Amygdala (tissue), 56 donors: ENCODE results near the gene ATG14.
"Not testable (repeated sequence)": the region's sequence is repeated elsewhere in the genome, so short reads cannot be mapped to it uniquely, and the experiment has no call there.

Experiments used
- DNase-seq, 56 donors: peaks; one replicate each; lab custom pipeline; 2025; lab: John Stamatoyannopoulos, UW

ATG14 gene

GRCh38 chr14:55353686-55354467 lies 57.8 kb downstream of the ATG14 start:
- DNase-seq, result no peak

GRCh38 chr14:55352201-55352600 lies 59.4 kb downstream of the ATG14 start:
- no peak for DNase-seq

- no peak for DNase-seq
These were observed 60.5 kb downstream of the ATG14 start for GRCh38 chr14:55351111-55351510.

- no peak for DNase-seq
These were observed 61.2 kb downstream of the ATG14 start for GRCh38 chr14:55350461-55350860.

- no peak for DNase-seq
These were observed 62.1 kb downstream of the ATG14 start for GRCh38 chr14:55349565-55349964.

GRCh38 chr14:55348766-55349453 lies 62.7 kb downstream of the ATG14 start:
- DNase-seq, result no peak

GRCh38 chr14:55347748-55348147 lies 63.9 kb downstream of the ATG14 start:
- DNase-seq, result no peak

GRCh38 chr14:55347040-55347439 lies 64.6 kb downstream of the ATG14 start:
- peak in 3 of 56 donors; percentile 5 to 22 (median 9) for DNase-seq

GRCh38 chr14:55344582-55345163 lies 67.0 kb downstream of the ATG14 start:
- DNase-seq, result not testable (repeated sequence)

GRCh38 chr14:55341781-55342180 lies 69.8 kb downstream of the ATG14 start:
- no peak for DNase-seq

GRCh38 chr14:55340482-55340881 lies 71.1 kb downstream of the ATG14 start:
- DNase-seq, result no peak

GRCh38 chr14:55339770-55340169 lies 71.9 kb downstream of the ATG14 start:
- no peak for DNase-seq

GRCh38 chr14:55336691-55337090 lies 74.9 kb downstream of the ATG14 start:
- no peak for DNase-seq

- DNase-seq, result no peak
These were observed 75.5 kb downstream of the ATG14 start for GRCh38 chr14:55336162-55336561.

- no peak for DNase-seq
These were observed 77.7 kb downstream of the ATG14 start for GRCh38 chr14:55333711-55334485.

- DNase-seq, result no peak
These were observed 78.7 kb downstream of the ATG14 start for GRCh38 chr14:55332654-55333570.

GRCh38 chr14:55329999-55330710 lies 81.5 kb downstream of the ATG14 start:
- no peak for DNase-seq

GRCh38 chr14:55328317-55328716 lies 83.3 kb downstream of the ATG14 start:
- no peak for DNase-seq

GRCh38 chr14:55327179-55327578 lies 84.5 kb downstream of the ATG14 start:
- no peak for DNase-seq
